ENCODE results near the gene ALOX15.
"Not testable (repeated sequence)": the region's sequence is repeated elsewhere in the genome, so short reads cannot be mapped to it uniquely, and the experiment has no call there.

Gene ALOX15

GRCh38 chr17:4641297-4642195, at the start of gene ALOX15:
Gene ALOX15 (minus strand): TSS chr17:4641678. CDS start chr17:4641651, 27 bp downstream.
- Histone ChIP-seq H3K4me3 (ENCODE audit: low read length) (no peak within 1 kb of the TSS), H3K36me3 (ENCODE audit: insufficient read depth, low read length) (no peaks in the 10 kb centered on the region), H3K9me3 (ENCODE audit: low read length) (no peaks in the 10 kb centered on the region), H3K27me3 (ENCODE audit: insufficient read depth, low read length) (peaks cover 59% of the 10 kb centered on the region), H3K4me1 (ENCODE audit: insufficient read depth, low read length) (peaks cover 7% of the 10 kb centered on the region), H2AFZ (ENCODE audit: low read depth, low read length) (no peak within 1 kb of the TSS)

GRCh38 chr17:4690745-4691144, 49.3 kb upstream of the ALOX15 start:
- peaks cover 5% of the 10 kb centered on the region for H3K9me3 ChIP-seq (ENCODE audit: low read length)
- H3K36me3 ChIP-seq (ENCODE audit: insufficient read depth, low read length): peaks cover 46% of the 10 kb centered on the region
- H2AFZ ChIP-seq (ENCODE audit: low read depth, low read length): no peak overlapping the region
- H3K27me3 ChIP-seq (ENCODE audit: insufficient read depth, low read length): no peaks in the 10 kb centered on the region
- no peaks in the 10 kb centered on the region for H3K4me1 ChIP-seq (ENCODE audit: insufficient read depth, low read length)
- no peak overlapping the region for H3K4me3 ChIP-seq (ENCODE audit: low read length)

- H3K4me1 ChIP-seq (ENCODE audit: insufficient read depth, low read length); H2AFZ ChIP-seq (ENCODE audit: low read depth, low read length); H3K4me3 ChIP-seq (ENCODE audit: low read length); H3K9me3 ChIP-seq (ENCODE audit: low read length); H3K27me3 ChIP-seq (ENCODE audit: insufficient read depth, low read length): not testable (repeated sequence)
- peaks cover 49% of the 10 kb centered on the region for H3K36me3 ChIP-seq (ENCODE audit: insufficient read depth, low read length)
Measured at GRCh38 chr17:4689872-4690271, 48.4 kb upstream of the ALOX15 start.

GRCh38 chr17:4683739-4684138, 42.3 kb upstream of the ALOX15 start:
- H3K36me3 ChIP-seq (ENCODE audit: insufficient read depth, low read length): peaks cover 52% of the 10 kb centered on the region
- H3K27me3 ChIP-seq (ENCODE audit: insufficient read depth, low read length); H3K9me3 ChIP-seq (ENCODE audit: low read length); H2AFZ ChIP-seq (ENCODE audit: low read depth, low read length); H3K4me3 ChIP-seq (ENCODE audit: low read length); H3K4me1 ChIP-seq (ENCODE audit: insufficient read depth, low read length): not testable (repeated sequence)

GRCh38 chr17:4679658-4680057, 38.2 kb upstream of the ALOX15 start:
- Histone ChIP-seq H2AFZ (ENCODE audit: low read depth, low read length) (no peak overlapping the region), H3K36me3 (ENCODE audit: insufficient read depth, low read length) (peaks cover 67% of the 10 kb centered on the region), H3K4me1 (ENCODE audit: insufficient read depth, low read length) (no peaks in the 10 kb centered on the region)

GRCh38 chr17:4678448-4679026, 37.1 kb upstream of the ALOX15 start:
- Histone ChIP-seq H3K4me1 (ENCODE audit: insufficient read depth, low read length) (no peaks in the 10 kb centered on the region), H3K27me3 (ENCODE audit: insufficient read depth, low read length) (no peaks in the 10 kb centered on the region), H2AFZ (ENCODE audit: low read depth, low read length) (no peak overlapping the region), H3K4me3 (ENCODE audit: low read length) (no peak overlapping the region), H3K36me3 (ENCODE audit: insufficient read depth, low read length) (peaks cover 77% of the 10 kb centered on the region), H3K9me3 (ENCODE audit: low read length) (no peaks in the 10 kb centered on the region)

More at GRCh38 chr17:4679658-4680057, 38.2 kb upstream of the ALOX15 start:
- Histone ChIP-seq H3K9me3 (ENCODE audit: low read length) (no peaks in the 10 kb centered on the region), H3K4me3 (ENCODE audit: low read length) (no peak overlapping the region), H3K27me3 (ENCODE audit: insufficient read depth, low read length) (no peaks in the 10 kb centered on the region)

GRCh38 chr17:4676791-4677190, 35.3 kb upstream of the ALOX15 start:
- Histone ChIP-seq H3K36me3 (ENCODE audit: insufficient read depth, low read length) (peaks cover 81% of the 10 kb centered on the region), H3K4me1 (ENCODE audit: insufficient read depth, low read length) (no peaks in the 10 kb centered on the region), H3K9me3 (ENCODE audit: low read length) (no peaks in the 10 kb centered on the region), H3K4me3 (ENCODE audit: low read length) (no peak overlapping the region), H3K27me3 (ENCODE audit: insufficient read depth, low read length) (no peaks in the 10 kb centered on the region), H2AFZ (ENCODE audit: low read depth, low read length) (no peak overlapping the region)

- no peaks in the 10 kb centered on the region for H3K9me3 ChIP-seq (ENCODE audit: low read length)
- H3K4me1 ChIP-seq (ENCODE audit: insufficient read depth, low read length): no peaks in the 10 kb centered on the region
- H3K27me3 ChIP-seq (ENCODE audit: insufficient read depth, low read length): no peaks in the 10 kb centered on the region
- peaks cover 83% of the 10 kb centered on the region for H3K36me3 ChIP-seq (ENCODE audit: insufficient read depth, low read length)
- H3K4me3 ChIP-seq (ENCODE audit: low read length): no peak overlapping the region
- H2AFZ ChIP-seq (ENCODE audit: low read depth, low read length): no peak overlapping the region
Measured at GRCh38 chr17:4675791-4676190, 34.3 kb upstream of the ALOX15 start.

GRCh38 chr17:4674685-4674998, 33.2 kb upstream of the ALOX15 start:
- Histone ChIP-seq H3K27me3 (ENCODE audit: insufficient read depth, low read length) (no peaks in the 10 kb centered on the region), H3K36me3 (ENCODE audit: insufficient read depth, low read length) (peaks cover 84% of the 10 kb centered on the region)

GRCh38 chr17:4673986-4674684, 32.7 kb upstream of the ALOX15 start:
- Histone ChIP-seq H3K9me3 (ENCODE audit: low read length) (no peaks in the 10 kb centered on the region), H3K4me3 (ENCODE audit: low read length) (no peak overlapping the region), H2AFZ (ENCODE audit: low read depth, low read length) (no peak overlapping the region), H3K36me3 (ENCODE audit: insufficient read depth, low read length) (peaks cover 81% of the 10 kb centered on the region), H3K4me1 (ENCODE audit: insufficient read depth, low read length) (no peaks in the 10 kb centered on the region), H3K27me3 (ENCODE audit: insufficient read depth, low read length) (no peaks in the 10 kb centered on the region)

More at GRCh38 chr17:4674685-4674998, 33.2 kb upstream of the ALOX15 start:
- no peak overlapping the region for H3K4me3 ChIP-seq (ENCODE audit: low read length)
- no peak overlapping the region for H2AFZ ChIP-seq (ENCODE audit: low read depth, low read length)
- no peaks in the 10 kb centered on the region for H3K9me3 ChIP-seq (ENCODE audit: low read length)
- H3K4me1 ChIP-seq (ENCODE audit: insufficient read depth, low read length): no peaks in the 10 kb centered on the region

- Histone ChIP-seq H3K4me1 (ENCODE audit: insufficient read depth, low read length) (no peaks in the 10 kb centered on the region), H3K4me3 (ENCODE audit: low read length) (no peak overlapping the region)
Measured at GRCh38 chr17:4673169-4673568, 31.7 kb upstream of the ALOX15 start.

GRCh38 chr17:4672751-4673150, 31.3 kb upstream of the ALOX15 start:
- Histone ChIP-seq H3K4me3 (ENCODE audit: low read length) (no peak overlapping the region), H2AFZ (ENCODE audit: low read depth, low read length) (no peak overlapping the region), H3K4me1 (ENCODE audit: insufficient read depth, low read length) (no peaks in the 10 kb centered on the region), H3K27me3 (ENCODE audit: insufficient read depth, low read length) (no peaks in the 10 kb centered on the region), H3K36me3 (ENCODE audit: insufficient read depth, low read length) (peaks cover 70% of the 10 kb centered on the region), H3K9me3 (ENCODE audit: low read length) (no peaks in the 10 kb centered on the region)

More at GRCh38 chr17:4673169-4673568, 31.7 kb upstream of the ALOX15 start:
- no peak overlapping the region for H2AFZ ChIP-seq (ENCODE audit: low read depth, low read length)
- H3K27me3 ChIP-seq (ENCODE audit: insufficient read depth, low read length): no peaks in the 10 kb centered on the region
- H3K36me3 ChIP-seq (ENCODE audit: insufficient read depth, low read length): peaks cover 72% of the 10 kb centered on the region
- H3K9me3 ChIP-seq (ENCODE audit: low read length): no peaks in the 10 kb centered on the region

GRCh38 chr17:4672055-4672630, 30.7 kb upstream of the ALOX15 start:
- Histone ChIP-seq H3K27me3 (ENCODE audit: insufficient read depth, low read length) (no peaks in the 10 kb centered on the region), H3K36me3 (ENCODE audit: insufficient read depth, low read length) (peaks cover 64% of the 10 kb centered on the region), H3K4me1 (ENCODE audit: insufficient read depth, low read length) (no peaks in the 10 kb centered on the region), H3K9me3 (ENCODE audit: low read length) (no peaks in the 10 kb centered on the region), H3K4me3 (ENCODE audit: low read length) (no peak overlapping the region), H2AFZ (ENCODE audit: low read depth, low read length) (no peak overlapping the region)

Data from neuron (in vitro differentiated cells).